Measurements from ENCODE around the gene CENPF.
"Not testable (repeated sequence)": the region's sequence is repeated elsewhere in the genome, so short reads cannot be mapped to it uniquely, and the experiment has no call there.

Gene CENPF, protein sequence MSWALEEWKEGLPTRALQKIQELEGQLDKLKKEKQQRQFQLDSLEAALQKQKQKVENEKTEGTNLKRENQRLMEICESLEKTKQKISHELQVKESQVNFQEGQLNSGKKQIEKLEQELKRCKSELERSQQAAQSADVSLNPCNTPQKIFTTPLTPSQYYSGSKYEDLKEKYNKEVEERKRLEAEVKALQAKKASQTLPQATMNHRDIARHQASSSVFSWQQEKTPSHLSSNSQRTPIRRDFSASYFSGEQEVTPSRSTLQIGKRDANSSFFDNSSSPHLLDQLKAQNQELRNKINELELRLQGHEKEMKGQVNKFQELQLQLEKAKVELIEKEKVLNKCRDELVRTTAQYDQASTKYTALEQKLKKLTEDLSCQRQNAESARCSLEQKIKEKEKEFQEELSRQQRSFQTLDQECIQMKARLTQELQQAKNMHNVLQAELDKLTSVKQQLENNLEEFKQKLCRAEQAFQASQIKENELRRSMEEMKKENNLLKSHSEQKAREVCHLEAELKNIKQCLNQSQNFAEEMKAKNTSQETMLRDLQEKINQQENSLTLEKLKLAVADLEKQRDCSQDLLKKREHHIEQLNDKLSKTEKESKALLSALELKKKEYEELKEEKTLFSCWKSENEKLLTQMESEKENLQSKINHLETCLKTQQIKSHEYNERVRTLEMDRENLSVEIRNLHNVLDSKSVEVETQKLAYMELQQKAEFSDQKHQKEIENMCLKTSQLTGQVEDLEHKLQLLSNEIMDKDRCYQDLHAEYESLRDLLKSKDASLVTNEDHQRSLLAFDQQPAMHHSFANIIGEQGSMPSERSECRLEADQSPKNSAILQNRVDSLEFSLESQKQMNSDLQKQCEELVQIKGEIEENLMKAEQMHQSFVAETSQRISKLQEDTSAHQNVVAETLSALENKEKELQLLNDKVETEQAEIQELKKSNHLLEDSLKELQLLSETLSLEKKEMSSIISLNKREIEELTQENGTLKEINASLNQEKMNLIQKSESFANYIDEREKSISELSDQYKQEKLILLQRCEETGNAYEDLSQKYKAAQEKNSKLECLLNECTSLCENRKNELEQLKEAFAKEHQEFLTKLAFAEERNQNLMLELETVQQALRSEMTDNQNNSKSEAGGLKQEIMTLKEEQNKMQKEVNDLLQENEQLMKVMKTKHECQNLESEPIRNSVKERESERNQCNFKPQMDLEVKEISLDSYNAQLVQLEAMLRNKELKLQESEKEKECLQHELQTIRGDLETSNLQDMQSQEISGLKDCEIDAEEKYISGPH (N-terminal part only)

DNA sequence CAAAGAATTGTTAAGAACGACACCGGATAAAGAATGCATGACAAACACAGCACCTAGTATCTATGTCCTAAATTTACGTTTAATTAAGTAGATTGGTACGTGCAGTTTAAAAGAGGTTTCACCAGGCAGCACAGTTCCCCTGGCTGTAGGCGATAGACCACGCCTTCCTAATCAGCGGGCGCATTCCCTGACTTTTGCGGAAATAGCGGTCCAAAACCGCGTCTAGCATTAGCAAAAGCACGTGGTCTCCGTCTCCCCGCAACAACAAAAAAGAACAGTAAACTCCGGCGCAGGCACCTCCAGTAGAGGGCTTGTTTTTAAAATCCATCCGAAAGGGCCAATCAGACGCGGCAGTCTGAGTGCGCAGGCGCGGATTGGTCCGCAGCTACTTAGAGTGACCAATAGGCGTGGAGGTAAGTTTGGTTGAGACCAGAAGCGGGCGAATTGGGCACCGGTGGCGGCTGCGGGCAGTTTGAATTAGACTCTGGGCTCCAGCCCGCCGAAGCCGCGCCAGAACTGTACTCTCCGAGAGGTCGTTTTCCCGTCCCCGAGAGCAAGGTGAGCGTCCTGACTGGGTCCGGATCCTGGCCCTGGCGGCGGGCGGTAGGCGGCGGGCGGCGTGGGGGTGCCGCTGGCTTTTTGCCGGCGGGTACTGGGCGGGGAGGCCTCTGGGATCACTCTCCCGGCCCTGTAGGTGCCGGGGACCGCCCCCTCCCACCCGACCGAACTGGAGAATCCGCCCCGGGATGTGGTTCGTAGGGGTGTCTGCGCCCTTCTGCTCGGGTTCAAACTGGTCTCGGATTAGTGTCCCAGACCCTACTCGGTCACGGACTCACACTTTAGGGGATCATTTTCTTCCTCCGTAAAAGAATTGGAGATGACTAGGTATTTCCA, at the start of gene CENPF:
TSS of gene CENPF (plus strand) at position 432 of the 894 bp plus-strand sequence. CDS start 10,560 bp downstream, outside the sequence.
- peak; percentile 96 to 98 (median 98) for DNase-seq

DNA sequence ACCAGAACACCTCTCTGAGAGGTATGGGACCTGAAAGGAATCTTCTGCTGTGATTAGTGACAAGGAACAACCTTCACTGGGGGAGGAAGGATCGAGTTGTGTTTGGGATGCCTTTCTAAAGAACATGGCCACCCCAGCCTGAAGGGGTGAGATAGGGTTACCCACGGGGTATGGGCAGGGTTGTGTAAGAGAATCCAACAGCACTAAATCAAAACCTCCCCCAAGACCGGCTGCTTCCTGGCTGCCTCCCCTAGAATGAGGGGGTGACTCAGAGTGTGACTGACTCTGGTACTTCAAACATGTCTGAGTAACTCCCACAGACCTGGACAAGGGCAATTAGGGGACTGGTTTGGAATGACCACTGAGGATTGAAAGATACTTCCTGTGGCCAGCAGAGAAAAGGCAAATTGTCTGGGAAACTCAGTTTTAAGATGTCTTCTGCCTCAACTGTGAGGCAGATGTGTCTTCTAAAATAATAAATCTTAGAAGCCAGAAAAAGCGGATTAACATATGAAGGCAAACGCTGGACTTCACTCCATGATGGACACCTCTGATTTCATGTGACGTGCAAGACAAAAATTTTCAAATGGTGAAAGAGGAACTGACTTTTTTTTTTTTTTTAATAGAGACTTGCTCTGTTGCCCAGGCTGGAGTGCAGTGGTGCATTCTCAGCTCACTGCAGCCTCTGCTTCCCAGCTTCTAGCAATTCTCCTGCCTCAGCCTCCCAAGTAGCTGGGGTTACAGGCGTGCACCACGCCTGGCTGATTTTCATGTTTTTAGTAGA, 44.9 kb upstream of the CENPF start:
- peak; percentile 32 to 48 (median 43) for DNase-seq

DNA sequence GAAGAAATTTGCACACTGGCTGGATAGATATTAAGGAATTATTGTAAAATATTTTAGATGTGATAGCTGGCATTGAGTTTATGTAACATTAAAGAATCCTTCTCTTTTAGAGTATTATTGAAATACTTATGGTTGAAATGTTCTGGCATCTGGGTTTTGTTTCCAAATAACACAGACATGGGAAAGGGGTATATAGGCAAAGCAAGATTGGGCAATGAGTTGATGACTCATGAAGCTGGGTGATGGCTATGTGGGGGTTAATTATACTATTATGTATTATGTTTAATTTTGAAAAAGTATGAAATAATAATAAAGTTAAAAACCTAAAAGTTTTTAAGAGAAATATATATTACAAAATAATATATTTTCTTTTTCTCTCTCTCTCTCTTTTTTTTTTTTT, 39.1 kb upstream of the CENPF start:
- DNase-seq: no peak

GRCh38 chr1:214565310-214565709, 37.7 kb upstream of the CENPF start:
- no peak for DNase-seq

DNA sequence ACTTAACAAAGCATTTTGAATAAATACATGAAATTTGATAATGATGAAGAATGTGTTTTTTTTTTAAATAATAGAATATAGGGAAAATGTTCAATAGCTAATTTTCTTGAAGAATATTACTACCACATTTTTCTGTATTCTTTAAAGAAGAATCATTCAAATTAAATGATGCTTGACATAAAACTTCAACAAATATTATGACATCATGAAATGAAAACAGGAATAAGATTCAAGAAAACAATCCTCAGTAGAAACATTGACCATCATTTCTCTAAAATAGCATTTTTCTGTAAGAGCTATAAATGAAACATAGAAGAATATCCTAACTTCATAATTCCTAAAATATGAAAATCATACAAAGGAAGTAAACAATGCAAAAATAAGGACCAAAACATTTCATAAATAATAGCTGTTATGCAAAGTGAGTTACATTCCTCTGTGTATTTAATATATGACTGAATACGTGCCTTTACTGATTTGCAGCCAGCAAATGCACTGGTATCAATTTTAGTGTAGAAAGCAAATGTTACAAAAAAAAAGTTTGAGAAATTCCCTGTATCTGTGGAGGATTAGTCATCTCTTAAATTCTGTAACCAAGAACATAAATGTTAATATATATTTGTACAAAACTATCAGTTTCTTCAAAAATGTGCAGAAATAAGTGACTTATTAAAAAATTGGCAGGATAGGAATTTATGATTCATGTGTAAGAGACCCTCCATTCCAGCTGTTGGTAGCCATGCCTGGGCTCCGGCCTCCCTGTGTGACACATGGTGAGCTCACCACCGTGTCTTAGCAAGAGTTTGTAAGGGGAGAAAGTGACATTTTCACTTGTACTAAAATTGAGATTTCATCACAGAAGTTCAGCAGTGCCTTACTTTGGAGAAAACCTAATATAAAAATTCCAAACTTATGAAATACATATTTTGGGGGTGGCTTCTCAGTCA, 36.6 kb upstream of the CENPF start:
- peak; percentile 15 to 47 (median 18) for DNase-seq

GRCh38 chr1:214567481-214567980, 35.5 kb upstream of the CENPF start:
- no peak for DNase-seq

GRCh38 chr1:214568328-214568727, 34.7 kb upstream of the CENPF start:
- DNase-seq: no peak

DNA sequence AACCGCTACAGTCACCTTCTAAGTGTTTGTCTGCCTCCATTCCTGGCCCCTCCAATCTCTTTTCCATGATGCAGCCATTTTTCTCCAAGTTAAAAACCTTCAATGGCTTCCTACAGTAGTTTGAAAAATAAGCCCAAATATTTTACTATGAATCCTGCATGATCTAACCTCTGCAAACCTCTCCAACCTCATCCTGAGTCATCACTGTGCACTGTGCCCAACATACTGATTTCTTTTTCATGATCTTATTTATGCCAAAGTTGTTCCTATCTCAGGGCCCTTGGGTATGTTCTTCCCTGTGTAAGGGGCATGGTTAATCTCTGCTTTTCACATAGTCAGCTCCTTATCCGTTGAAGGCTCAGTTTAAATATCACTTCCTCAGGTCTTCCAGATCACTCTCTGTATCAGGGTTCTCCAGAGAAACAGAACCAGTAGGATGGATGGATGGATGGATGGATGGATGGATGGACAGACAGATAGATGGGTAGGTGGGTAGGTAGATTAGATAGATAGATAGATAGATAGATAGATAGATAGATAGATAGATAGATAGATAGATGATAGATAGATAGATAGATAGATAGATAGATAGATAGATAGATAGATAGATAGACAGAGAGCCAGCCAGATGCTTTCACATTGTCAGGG, 33.5 kb upstream of the CENPF start:
- no peak for DNase-seq

DNA sequence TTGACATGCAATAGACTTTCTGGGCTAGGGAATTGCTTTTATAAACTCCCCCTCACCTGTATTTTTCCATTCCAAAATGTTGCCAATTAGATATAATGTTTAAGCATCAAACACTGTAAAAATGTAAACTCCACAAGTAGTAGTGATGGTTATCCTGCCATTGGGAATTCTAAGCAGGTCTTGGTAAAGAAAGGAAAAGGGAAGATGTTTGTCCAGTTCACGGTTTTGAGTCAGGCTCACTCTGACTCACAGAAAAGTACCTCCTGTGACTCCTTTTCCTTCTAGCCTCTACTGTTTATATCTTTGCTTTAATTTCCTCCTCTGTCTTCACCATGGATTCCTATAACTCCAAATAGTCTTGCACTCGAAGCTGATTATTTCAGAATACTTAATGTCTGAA, 32.6 kb upstream of the CENPF start:
- DNase-seq: peak in 1 of 3 donors; percentile 35

DNA sequence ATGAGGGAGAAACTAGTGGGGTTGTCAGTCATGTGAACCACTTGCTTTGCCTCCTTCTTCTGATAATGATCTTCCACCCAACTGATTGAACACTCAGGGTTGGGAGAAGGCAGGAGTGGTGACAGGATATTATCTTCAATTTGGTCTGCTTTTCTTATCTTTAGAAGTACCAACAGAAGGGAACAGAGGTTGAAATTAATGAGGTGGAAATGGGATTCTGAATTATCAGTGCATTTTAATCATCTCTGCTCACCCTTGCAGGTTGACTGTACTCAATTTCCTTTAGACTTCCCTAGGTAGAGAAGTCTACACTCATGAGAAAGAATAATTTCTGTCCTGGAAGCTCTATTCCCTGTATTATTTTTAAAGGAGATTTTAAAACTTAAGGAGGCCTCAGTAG, 31.7 kb upstream of the CENPF start:
- no peak for DNase-seq

- no peak for DNase-seq
These were observed 29.3 kb upstream of the CENPF start for GRCh38 chr1:214573386-214574318.

DNA sequence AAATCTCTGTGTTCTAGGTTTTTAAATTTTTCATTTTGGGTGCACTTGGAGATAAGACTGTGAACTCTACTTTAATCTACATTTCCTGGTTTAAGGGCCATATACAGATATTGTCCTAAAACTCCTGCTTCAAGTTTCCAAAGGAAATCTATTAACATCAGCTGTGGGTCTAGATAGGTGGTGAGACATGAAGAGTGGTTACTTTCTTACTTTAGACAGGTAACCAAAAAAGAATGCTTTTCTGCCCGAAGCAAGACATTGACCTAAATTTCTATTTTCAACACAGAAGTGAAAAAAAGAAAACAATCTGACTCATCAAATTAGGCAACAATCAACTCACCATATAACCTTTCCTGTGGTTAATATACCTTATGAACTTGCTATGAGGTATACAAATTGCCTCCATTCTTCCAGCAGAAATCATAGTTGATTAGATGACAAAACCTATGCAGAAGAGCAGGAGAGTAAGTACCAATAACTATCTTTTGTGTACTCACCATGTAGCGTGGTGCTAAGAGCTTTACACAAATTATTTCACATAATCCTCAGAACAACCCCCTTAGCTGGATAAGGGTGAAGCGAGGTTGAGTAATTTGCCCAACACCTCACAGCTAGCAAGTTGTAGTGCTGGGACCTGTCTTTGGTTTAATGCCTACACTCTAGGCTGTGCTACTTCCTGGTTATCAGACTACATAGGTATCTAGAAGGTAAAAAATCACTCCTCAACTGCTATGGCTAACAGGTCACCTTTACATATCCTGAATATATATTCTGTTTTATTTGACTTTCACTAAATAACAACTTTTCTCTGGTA, 28.2 kb upstream of the CENPF start:
- DNase-seq: no peak

- not testable (repeated sequence) for DNase-seq
These were observed 26.9 kb upstream of the CENPF start for GRCh38 chr1:214576120-214576519.

GRCh38 chr1:214579183-214579582, 23.8 kb upstream of the CENPF start:
- no peak for DNase-seq

- no peak for DNase-seq
These were observed 21.2 kb upstream of the CENPF start for GRCh38 chr1:214581785-214582184.

DNA sequence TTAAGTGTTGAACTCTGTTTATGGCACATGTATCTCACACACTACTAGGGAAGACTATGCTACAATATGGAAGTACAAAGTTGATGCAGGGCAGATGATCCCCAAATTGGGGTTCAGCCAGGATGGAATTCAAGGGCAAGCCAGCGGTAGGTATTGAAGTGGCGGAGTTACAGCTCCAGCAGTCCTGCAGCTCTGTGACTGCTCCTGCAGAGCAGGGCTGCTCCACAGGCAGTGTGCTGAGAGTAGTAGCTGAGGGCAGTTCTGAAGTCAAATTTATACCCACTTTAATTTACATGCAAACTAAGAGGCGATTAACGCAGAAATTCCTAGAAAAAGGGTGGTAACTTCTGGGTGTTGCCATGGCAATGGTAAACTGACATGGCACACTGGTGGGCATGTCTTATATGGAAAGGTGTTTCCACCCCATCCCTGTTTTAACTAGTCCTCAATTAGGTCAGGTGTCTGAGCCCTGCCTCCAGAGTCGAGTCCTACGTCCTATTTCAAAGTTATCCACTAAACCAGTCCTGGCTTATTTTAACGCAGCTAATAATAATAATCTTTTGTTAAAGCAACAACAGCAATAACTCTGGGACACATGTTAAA, 20.6 kb upstream of the CENPF start:
- no peak for DNase-seq

DNA sequence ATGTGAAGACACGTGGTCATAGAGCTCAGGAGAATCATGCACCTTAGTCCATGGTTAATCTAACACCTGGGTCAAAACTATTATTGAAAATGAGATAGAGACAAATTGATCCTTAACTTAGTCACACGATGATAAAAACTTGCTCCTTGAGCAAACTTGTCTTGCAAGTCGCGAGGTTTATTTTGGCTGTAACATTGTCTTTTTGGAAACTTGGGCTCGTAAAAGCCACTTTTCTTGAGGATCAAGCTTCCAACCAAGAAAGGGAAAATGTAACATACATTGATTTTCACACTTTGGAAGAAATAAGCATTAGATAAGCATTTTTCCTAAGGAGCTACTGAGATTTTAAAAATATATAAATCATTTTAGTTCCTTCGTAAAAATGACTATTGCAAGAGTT, 19.9 kb upstream of the CENPF start:
- DNase-seq: no peak

Data from suppressor macrophage treated with lipopolysaccharide for 1 hour (primary cell).